K562 (cell line): Measurements from ENCODE around the gene AIM2. TPM values are rescaled to one million over a fixed set of nuclear protein-coding genes. Genes with fewer than 3 reads are reported as not detected.

Experiments used
- ATAC-seq: fragments of 200-7000 bp; cut with Tn5 transposase; 3 replicates; pipeline ENCODE4 v1.9.1; 2020; ENCODE audit warnings: moderate library complexity
- BruUV-seq: library from RNA; stranded (reverse); fragments of 400-500 nt; replicated peaks from 2 replicates; lab custom pipeline; 2021; lab: Mats Ljungman, UMichigan
- CTCF ChIA-PET: fragments of 300-600 bp; formaldehyde crosslinking; extraction: SDS; loops from one replicate; lab custom pipeline; 2021; ENCODE audit warnings: low intra/inter-chr PET ratio; lab: Yijun Ruan, JAX
- POLR2A ChIA-PET: fragments of 300-600, 350-650 bp; sonication (Branson Sonifier 250); formaldehyde crosslinking; extraction: SDS; loops from one replicate; lab custom pipeline; 2021; ENCODE audit warnings: antibody characterized with exemption, inconsistent platforms; lab: Yijun Ruan, JAX
- DNase-seq, 4 experiments: peaks; one replicate each; pipeline versions ENCODE4 v3.0.0 to v3.0.0-alpha.2; 2011 to 2018; ENCODE audit warnings: low spot score in 3 of 4, mixed read lengths in 3 of 4; ENCODE audit errors: extremely low read depth in 1 of 4
- FAIRE-seq: peaks from 2 replicates; lab custom pipeline; 2011; peaks lifted over from hg19 to GRCh38; lab: Jason Lieb, UNC
- H2AFZ ChIP-seq: 2 replicates; pipeline ENCODE4 v1.6.0; 2011; ENCODE audit warnings: low read depth, low read length, control low read depth, inconsistent platforms
- H3K27ac ChIP-seq: fragments of 200-600 bp; 3 replicates; pipeline ENCODE4 v1.8.0; 2011; ENCODE audit warnings: low read depth, mild to moderate bottlenecking, control low read depth, inconsistent platforms, low read length, moderate library complexity, mixed read lengths; ENCODE audit errors: extremely low read depth
- H3K27me3 ChIP-seq, 2 experiments: fragments of 300-600 bp in 1 of 2; 2 replicates in 1 of 2; 3 replicates in 1 of 2; pipeline versions ENCODE4 v1.6.0 to v1.8.0; 2011; ENCODE audit warnings: inconsistent platforms in 2 of 2, low read length in 2 of 2, mild to moderate bottlenecking in 1 of 2, mixed read lengths in 1 of 2, moderate library complexity in 1 of 2; ENCODE audit not compliant: control insufficient read depth in 2 of 2, insufficient read depth in 2 of 2
- H3K36me3 ChIP-seq: fragments of 300-600 bp; 3 replicates; pipeline ENCODE4 v1.8.0; 2011; ENCODE audit warnings: mild to moderate bottlenecking, low read length, inconsistent platforms; ENCODE audit not compliant: control insufficient read depth, insufficient read depth
- H3K4me1 ChIP-seq, 2 experiments: fragments of 200-600 bp in 1 of 2; replicated peaks in 1 of 2; 2 replicates in 1 of 2; 3 replicates in 1 of 2; pipeline versions ENCODE4 v1.5.1 to v1.8.0; 2011; ENCODE audit warnings: inconsistent platforms in 2 of 2, low read length in 2 of 2, mild to moderate bottlenecking in 1 of 2, mixed read lengths in 1 of 2, moderate library complexity in 1 of 2; ENCODE audit not compliant: control insufficient read depth in 2 of 2, insufficient read depth in 2 of 2
- H3K4me2 ChIP-seq: 2 replicates; pipeline ENCODE4 v1.6.1; 2011; ENCODE audit warnings: low read length, control low read depth, inconsistent platforms, mixed read lengths; ENCODE audit not compliant: insufficient read depth
- H3K4me3 ChIP-seq: fragments of 200-600 bp; sonication (generic), shearing (Covaris generic); 2 replicates; pipeline ENCODE4 v1.5.1; 2016; ENCODE audit warnings: control low read depth, inconsistent platforms
- H3K79me2 ChIP-seq: fragments of 200-600 bp; 3 replicates; pipeline ENCODE4 v1.8.0; 2011; ENCODE audit warnings: low read length, inconsistent platforms; ENCODE audit not compliant: control insufficient read depth, insufficient read depth
- H3K9ac ChIP-seq, 2 experiments: 2 replicates each; pipeline versions ENCODE4 v1.6.0 to v1.6.1; 2011; ENCODE audit warnings: low read depth in 2 of 2, low read length in 2 of 2, control low read depth in 1 of 2, inconsistent platforms in 1 of 2, mild to moderate bottlenecking in 1 of 2, mixed read lengths in 1 of 2; ENCODE audit not compliant: insufficient read depth in 1 of 2
- H3K9me1 ChIP-seq: one replicate; pipeline ENCODE4 v1.6.0; 2011; ENCODE audit warnings: inconsistent platforms, mild to moderate bottlenecking, low read length, moderate library complexity; ENCODE audit not compliant: control insufficient read depth, insufficient read depth
- H3K9me3 ChIP-seq: replicated peaks from 2 replicates; pipeline ENCODE4 v1.5.1; 2011; ENCODE audit warnings: low read depth, low read length, inconsistent platforms; ENCODE audit not compliant: control insufficient read depth, insufficient read depth
- H4K20me1 ChIP-seq: replicated peaks from 2 replicates; pipeline ENCODE4 v1.6.1; 2011; ENCODE audit warnings: low read length, inconsistent platforms, mixed read lengths; ENCODE audit not compliant: control insufficient read depth, insufficient read depth
- CBX5 ChIP-seq: IDR thresholded peaks from 2 replicates; pipeline ENCODE4 v1.6.1; 2014; ENCODE audit warnings: low read depth, borderline replicate concordance
- DACH1 ChIP-seq: fragments of 450-650 bp; IDR thresholded peaks from 2 replicates; pipeline ENCODE4 v1.6.1; 2018; ENCODE audit not compliant: partially characterized antibody
- ELF4 ChIP-seq: fragments of 450-650 bp; formaldehyde crosslinking; IDR thresholded peaks from 2 replicates; pipeline ENCODE4 v1.4.0; 2022; ENCODE audit warnings: missing genetic modification characterization
- HMG20A ChIP-seq: fragments of 450-650 bp; formaldehyde crosslinking; conservative IDR thresholded peaks from 2 replicates; pipeline ENCODE4 v1.4.0; 2020; ENCODE audit warnings: mild to moderate bottlenecking, mixed read lengths
- KLF1 ChIP-seq: fragments of 450-650 bp; IDR thresholded peaks from 2 replicates; pipeline ENCODE4 v1.6.1; 2016; ENCODE audit warnings: missing genetic modification characterization, missing compliant biosample characterization
- KLF10 ChIP-seq: fragments of 250-450 bp; sonication (Bioruptor Pico); IDR thresholded peaks from 2 replicates; pipeline ENCODE4 v1.6.1; 2021; ENCODE audit warnings: matching md5 sums
- NKRF ChIP-seq: fragments of 450-650 bp; IDR thresholded peaks from 2 replicates; pipeline ENCODE4 v1.6.1; 2016; ENCODE audit warnings: borderline replicate concordance
- NONO ChIP-seq, 2 experiments: fragments of 200-400 bp in 1 of 2; fragments of 450-650 bp in 1 of 2; formaldehyde crosslinking in 1 of 2; IDR thresholded peaks; 2 replicates each; pipeline ENCODE4 v1.6.1; 2017; ENCODE audit warnings: low read depth in 2 of 2, mild to moderate bottlenecking in 2 of 2, moderate library complexity in 2 of 2, low read length in 1 of 2
- PATZ1 ChIP-seq: fragments of 250-450 bp; sonication (Bioruptor Pico); IDR thresholded peaks from 2 replicates; pipeline ENCODE4 v1.5.0; 2020; ENCODE audit warnings: mild to moderate bottlenecking, borderline replicate concordance
- PKNOX1 ChIP-seq: fragments of 450-650 bp; IDR thresholded peaks from 2 replicates; pipeline ENCODE4 v1.6.1; 2016
- POLR2H ChIP-seq: IDR thresholded peaks from 2 replicates; pipeline ENCODE4 v1.6.1; 2016; ENCODE audit warnings: missing genetic modification characterization, low read depth, mild to moderate bottlenecking, control low read depth, missing compliant biosample characterization, moderate library complexity
- PTRF ChIP-seq: fragments of 450-650 bp; IDR thresholded peaks from 2 replicates; pipeline ENCODE4 v1.6.1; 2016; ENCODE audit warnings: mild to moderate bottlenecking, missing genetic modification characterization, missing compliant biosample characterization
- RBBP5 ChIP-seq: fragments of 200-600 bp; sonication (generic); IDR thresholded peaks from 2 replicates; pipeline ENCODE4 v1.6.1; 2012; ENCODE audit warnings: borderline replicate concordance, mild to moderate bottlenecking, low read length, control low read depth, inconsistent platforms; ENCODE audit not compliant: insufficient read depth, poor library complexity, severe bottlenecking
- RBM17 ChIP-seq: fragments of 200-400 bp; formaldehyde crosslinking; IDR thresholded peaks from 2 replicates; pipeline ENCODE4 v1.6.1; 2017; ENCODE audit warnings: low read depth, mild to moderate bottlenecking, low read length, borderline replicate concordance
- RBM34 ChIP-seq: fragments of 200-400 bp; formaldehyde crosslinking; IDR thresholded peaks from 2 replicates; pipeline ENCODE4 v1.6.1; 2018; ENCODE audit warnings: low read length, borderline replicate concordance; ENCODE audit not compliant: insufficient read depth
- SRSF3 ChIP-seq: fragments of 200-400 bp; formaldehyde crosslinking; IDR thresholded peaks from 2 replicates; pipeline ENCODE4 v1.6.1; 2016; ENCODE audit warnings: mild to moderate bottlenecking, low read length, moderate library complexity; ENCODE audit not compliant: insufficient read depth
- ZKSCAN1 ChIP-seq: fragments of 150-350 bp; IDR thresholded peaks from 2 replicates; pipeline ENCODE4 v1.6.1; 2016; ENCODE audit warnings: low read depth, low read length
- ZNF165 ChIP-seq: fragments of 250-450 bp; sonication (Bioruptor Pico); IDR thresholded peaks from 2 replicates; pipeline ENCODE4 v1.4.0; 2020; ENCODE audit warnings: borderline replicate concordance
- ZNF197 ChIP-seq: fragments of 200-800 bp; sonication (Bioruptor generic); IDR thresholded peaks from 2 replicates; pipeline ENCODE4 v1.6.1; 2016; ENCODE audit warnings: low read depth, missing genetic modification characterization, missing compliant biosample characterization
- WGBS: fragments of 100-300 bp; shearing (Covaris generic); methylation state at CpG from one replicate; pipeline ENCODE4 v1.1.6; 2016; ENCODE audit warnings: low coverage, mixed read lengths; ENCODE audit not compliant: insufficient coverage; ENCODE audit errors: missing lambda C conversion rate; 5-methylcytosine and 5-hydroxymethylcytosine counted together
- in situ Hi-C: fragments of 300-500 bp; cut with MboI; formaldehyde crosslinking; loops from 4 replicates; pipeline ENCODE4 v1.15.0; 2018; ENCODE audit warnings: inconsistent platforms, mixed read lengths
- intact Hi-C: fragments of 100-400 bp; cut with micrococcal nuclease; formaldehyde crosslinking; loops from 2 replicates; pipeline ENCODE4 v1.14.2; 2022
- polyA plus RNA-seq, 8 experiments: library from polyadenylated mRNA; depleted of rRNA in 4 of 8; stranded (reverse) in 5 of 8; unstranded in 3 of 8; fragments of >200 nt; fragmentation: Nextera tagmentation in 2 of 8; fragmentation: Illumina TruSeq in 1 of 8; extraction: Ambion mirVana in 2 of 8; extraction: Trizol in 1 of 8; gene quantifications; 2 replicates each; pipeline versions ENCODE4 v1.2.1 to v1.2.3, GENCODE V29; 2011 to 2014; ENCODE audit warnings: inconsistent platforms in 1 of 8, missing spikeins in 1 of 8
- total RNA-seq, 7 experiments: library from RNA; depleted of rRNA in 6 of 7; stranded (reverse); fragments of >200 nt in 6 of 7; fragmentation: Illumina TruSeq in 2 of 7; extraction: Trizol in 2 of 7; gene quantifications; 2 replicates each; pipeline versions ENCODE4 v1.2.1 to v1.2.3, GENCODE V29; 2011 to 2021; ENCODE audit warnings: low replicate concordance in 1 of 7

AIM2 gene
- total and polyA plus RNA-seq, 9 of the 15 experiments (the other 6 are each of a cell fraction or from before 2014, with no cell fraction given) = 0.10 to 0.95 (median 0.22) TPM

- H3K9ac ChIP-seq = no peak overlapping the region
- no peaks in the 10 kb centered on the region for H3K4me1 ChIP-seq
- no peak overlapping the region for H3K4me2 ChIP-seq
- CTCF ChIA-PET = no interaction called here
- in situ Hi-C loops (no loop called here), intact Hi-C loops (no loop called here)
- H3K4me3 ChIP-seq = no peak overlapping the region
- no peaks in the 10 kb centered on the region for H3K9me1 ChIP-seq
- H4K20me1 ChIP-seq = no peaks in the 10 kb centered on the region
- no peaks in the 10 kb centered on the region for H3K9me3 ChIP-seq
- DNase-seq = no peak
- POLR2A ChIA-PET = no interaction called here
- 9% methylated on average over 3 of the region's 3 CpGs for WGBS
- no peaks in the 10 kb centered on the region for H3K79me2 ChIP-seq
- FAIRE-seq = no peak
- H3K36me3 ChIP-seq = no peaks in the 10 kb centered on the region
- H3K27me3 ChIP-seq = no peaks in the 10 kb centered on the region; a peak in 1 of 5 replicates
- no TSS peak for BruUV-seq
- H3K27ac ChIP-seq = no peak overlapping the region
- no peak for ATAC-seq
- no peak overlapping the region for H2AFZ ChIP-seq
- no peak for TF ChIP-seq KLF1 (tag)
- no peak for TF ChIP-seq KLF10 (CRISPR knock-in tag)
- TF ChIP-seq PATZ1 (CRISPR knock-in tag) = no peak
- TF ChIP-seq NONO (IDR thresholded peaks at IDR 0.05; ENCODE audit: low read depth in 2 of 2, low read length in 1 of 2) = no peak
- TF ChIP-seq DACH1 = no peak
- no peak for TF ChIP-seq HMG20A (CRISPR knock-in tag)
- TF ChIP-seq RBBP5 = no peak
- TF ChIP-seq RBM17 = no peak
- no peak for TF ChIP-seq ZKSCAN1
- TF ChIP-seq SRSF3 = no peak
- TF ChIP-seq PTRF (tag) = no peak
- no peak for TF ChIP-seq CBX5
- TF ChIP-seq PKNOX1 = no peak
- TF ChIP-seq POLR2H (tag) = no peak
- TF ChIP-seq NKRF = no peak
- no peak for TF ChIP-seq ZNF197
- TF ChIP-seq ELF4 (CRISPR knock-in tag) = no peak
- no peak for TF ChIP-seq RBM34
- no peak for TF ChIP-seq ZNF165
Observed at GRCh38 chr1:159030877-159031447, 45.6 kb downstream of the AIM2 start.
